Measurements from ENCODE around the gene TENT5A.

GRCh38 chr6:81750681-81751387 is 1.6 kb downstream of the TENT5A start:
- TF ChIP-seq CTCF (IDR thresholded peaks at IDR 0.05) (no peak), POLR2A (IDR thresholded peaks at IDR 0.05) (no peak)

Data from tibial nerve (tissue), 3 donors.